ENCODE data around the gene ITM2B.

DNA sequence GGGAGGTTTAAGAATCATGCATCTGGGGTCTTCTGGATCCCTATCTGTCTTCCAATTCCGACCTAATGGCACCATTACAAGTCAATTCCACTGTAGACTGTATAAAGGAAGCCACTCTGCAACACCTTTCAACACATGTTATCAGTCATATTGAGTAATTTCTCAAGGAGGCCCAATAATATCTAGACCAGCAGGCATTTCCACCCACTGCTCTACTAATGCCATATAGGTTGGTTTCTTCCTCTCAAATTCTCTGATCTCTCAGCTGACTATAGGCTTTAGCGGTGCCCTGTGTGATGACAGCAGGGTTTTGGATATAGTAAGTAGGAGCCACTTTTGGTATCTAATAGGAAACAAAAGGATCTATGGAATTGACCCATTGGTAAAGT, 12.4 kb upstream of the ITM2B start:
- TF ChIP-seq CTCF (IDR thresholded peaks at IDR 0.05; ENCODE audit: insufficient read depth, low read length, poor library complexity, severe bottlenecking) (no peak), EZH2phosphoT487 (conservative IDR thresholded peaks at IDR 0.05; ENCODE audit: low read length) (no peak)

All from SU-DHL-6 (cell line).